Stimulated activated CD4-positive, alpha-beta T cell treated with anti-CD3 and anti-CD28 coated beads, Interleukin-12 subunit alpha, Interleukin-12 subunit beta, amount 100 ng/mL, for 48 hours (primary cell): Measurements from ENCODE around the gene ZNF222.

Source experiments
- DNase-seq, 3 donors: peaks; one replicate each; pipeline ENCODE4 v3.0.0-alpha.2; 2020; ENCODE audit warnings: low read depth in 2 of 3, low spot score in 1 of 3

The ZNF222 gene

GRCh38 chr19:44051650-44052402 is 26.6 kb downstream of the ZNF222 start, which contains the start of gene ZNF223:
ZNF223 (plus strand) TSS chr19:44052036; CDS start chr19:44055177, 3,141 bp downstream.
- peak in 2 of 3 donors; percentile 37 to 53 for DNase-seq

- no peak for DNase-seq
These were observed 30.7 kb downstream of the ZNF222 start for GRCh38 chr19:44055870-44056269.

GRCh38 chr19:44059229-44059628 is 34.0 kb downstream of the ZNF222 start:
- DNase-seq: no peak

- no peak for DNase-seq
These were observed 35.9 kb downstream of the ZNF222 start for GRCh38 chr19:44061038-44061437.

GRCh38 chr19:44066305-44066704 is 41.1 kb downstream of the ZNF222 start:
- no peak for DNase-seq

GRCh38 chr19:44069415-44069814 is 44.2 kb downstream of the ZNF222 start:
- no peak for DNase-seq

GRCh38 chr19:44071824-44072542 is 46.8 kb downstream of the ZNF222 start, which contains the start of gene ZNF284:
ZNF284 (plus strand) TSS chr19:44072159; CDS start chr19:44076390, 4,231 bp downstream.
- DNase-seq: peak; percentile 70 to 77 (median 72)

- DNase-seq: no peak
These were observed 47.6 kb downstream of the ZNF222 start for GRCh38 chr19:44072543-44073401.

- DNase-seq: no peak
These were observed 51.1 kb downstream of the ZNF222 start for GRCh38 chr19:44076325-44076724.
